ENCODE measurements around the gene RPL12.

GRCh38 chr9:127422787-127423186, 28.4 kb downstream of the RPL12 start:
- no peak for TF ChIP-seq EZH2 (IDR thresholded peaks at IDR 0.05; ENCODE audit: insufficient read depth, poor library complexity, severe bottlenecking)
- no peak for TF ChIP-seq EZH2phosphoT487 (IDR thresholded peaks at IDR 0.05; ENCODE audit: insufficient read depth, low read depth)

Measured in GM23248 (cell line).